PC-3 (cell line): ENCODE results near the gene GTPBP3. TPM values are rescaled to one million over a fixed set of nuclear protein-coding genes. Genes with fewer than 3 reads are reported as not detected.
A peak's percentile ranks its signal among the peaks of the same experiment; 100 is the strongest.

Source experiments
- ATAC-seq: fragments of 200-7000 bp; cut with Tn5 transposase; 2 replicates; pipeline ENCODE4 v1.9.1; 2020; ENCODE audit warnings: mild to moderate bottlenecking, moderate library complexity
- BruUV-seq: library from RNA; stranded (reverse); fragments of 400-500 nt; replicated peaks from 2 replicates; lab custom pipeline; 2021; lab: Mats Ljungman, UMichigan
- CTCF ChIA-PET: fragments of 300-600 bp; sonication (Branson Sonifier 250); formaldehyde crosslinking; loops from one replicate; lab custom pipeline; 2022; ENCODE audit warnings: antibody characterized with exemption; lab: Charles Lee
- POLR2A ChIA-PET: fragments of 300-600 bp; sonication (Branson Sonifier 250); formaldehyde crosslinking; loops from one replicate; lab custom pipeline; 2022; ENCODE audit warnings: antibody characterized with exemption; ENCODE audit not compliant: unreplicated experiment; lab: Charles Lee
- DNase-seq: peaks from one replicate; pipeline ENCODE4 v3.0.0-alpha.2; 2015
- H2AFZ ChIP-seq: fragments of 300-600 bp; sonication (generic); 2 replicates; pipeline ENCODE4 v1.6.0; 2016; ENCODE audit warnings: antibody characterized with exemption, low read length
- H3F3A ChIP-seq: fragments of 300-600 bp; sonication (generic); one replicate; pipeline ENCODE4 v1.6.0; 2017; ENCODE audit warnings: antibody characterized with exemption, low read length, control low read depth, mild to moderate bottlenecking; ENCODE audit not compliant: unreplicated experiment
- H3K27ac ChIP-seq: fragments of 300-600 bp; sonication (generic); 2 replicates; pipeline ENCODE4 v1.5.1; 2016; ENCODE audit warnings: mild to moderate bottlenecking, low read length
- H3K27me3 ChIP-seq: fragments of 300-600 bp; sonication (generic); 2 replicates; pipeline ENCODE4 v1.6.1; 2016; ENCODE audit warnings: low read length, mixed read lengths
- H3K36me3 ChIP-seq: fragments of 300-600 bp; sonication (generic); 2 replicates; pipeline ENCODE4 v1.6.1; 2016; ENCODE audit warnings: low read depth, mixed run types, low read length, mixed read lengths
- H3K4me1 ChIP-seq: fragments of 300-600 bp; sonication (generic); 2 replicates; pipeline ENCODE4 v1.5.1; 2016; ENCODE audit warnings: low read length; ENCODE audit not compliant: insufficient read depth
- H3K4me2 ChIP-seq: fragments of 300-600 bp; sonication (generic); 2 replicates; pipeline ENCODE4 v1.6.0; 2016; ENCODE audit warnings: low read length
- H3K4me3 ChIP-seq: fragments of 300-600 bp; sonication (generic); 2 replicates; pipeline ENCODE4 v1.5.1; 2016; ENCODE audit warnings: mild to moderate bottlenecking, low read length, mixed read lengths
- H3K79me2 ChIP-seq: fragments of 300-600 bp; sonication (generic); 2 replicates; pipeline ENCODE4 v1.6.1; 2017; ENCODE audit warnings: low read length, mixed read lengths
- H3K9ac ChIP-seq: fragments of 300-600 bp; sonication (generic); 2 replicates; pipeline ENCODE4 v1.6.0; 2016; ENCODE audit warnings: mild to moderate bottlenecking, low read length
- H3K9me2 ChIP-seq: fragments of 300-600 bp; sonication (generic); replicated peaks from 2 replicates; pipeline ENCODE4 v1.6.1; 2016; ENCODE audit warnings: mixed run types, low read length, mixed read lengths
- H3K9me3 ChIP-seq: fragments of 300-600 bp; sonication (generic); 2 replicates; pipeline ENCODE4 v1.6.1; 2016; ENCODE audit warnings: low read length, mixed read lengths
- H4K20me1 ChIP-seq: fragments of 300-600 bp; sonication (generic); 2 replicates; pipeline ENCODE4 v1.6.1; 2016; ENCODE audit warnings: low read length, mixed read lengths
- CTCF ChIP-seq: fragments of 300-600 bp; sonication (generic); conservative IDR thresholded peaks from 2 replicates; pipeline ENCODE4 v1.5.1; 2017; ENCODE audit warnings: antibody characterized with exemption, low read depth, mild to moderate bottlenecking, low read length
- EZH2 ChIP-seq: fragments of 300-600 bp; sonication (generic); IDR thresholded peaks from one replicate; pipeline ENCODE4 v1.6.1; 2017; ENCODE audit warnings: antibody characterized with exemption, mild to moderate bottlenecking, low read length; ENCODE audit not compliant: unreplicated experiment
- EZH2phosphoT487 ChIP-seq: fragments of 300-600 bp; sonication (generic); IDR thresholded peaks from 2 replicates; pipeline ENCODE4 v1.6.1; 2018; ENCODE audit warnings: mild to moderate bottlenecking, antibody characterized with exemption, low read length, borderline replicate concordance
- intact Hi-C: fragments of 100-400 bp; cut with micrococcal nuclease; formaldehyde crosslinking; loops from 2 replicates; pipeline ENCODE4 v1.9.0; 2023
- total RNA-seq: library from RNA; depleted of rRNA; stranded (reverse); fragments of >200 nt; gene quantifications from 2 replicates; pipeline ENCODE4 v1.2.3, GENCODE V29; 2014

The GTPBP3 gene
- total RNA-seq, 1 experiment from 2014 or later: 86.0 TPM

- no peak overlapping the region for H3K4me2 ChIP-seq
- no peaks in the 10 kb centered on the region for H4K20me1 ChIP-seq
- no peak overlapping the region for H3K9ac ChIP-seq
- no peak overlapping the region for H3K27ac ChIP-seq
- DNase-seq (no peak), ATAC-seq (no peak)
- no peak overlapping the region for H3K4me3 ChIP-seq
- intact Hi-C loops: no loop called here
- H3K4me1 ChIP-seq: peaks cover 6% of the 10 kb centered on the region
- ChIA-PET POLR2A (no interaction called here), CTCF (interaction anchor here (0.5 kb wide), 1 partner anchor 27 kb away, joined by 11 read pairs; no protein-coding TSS in a partner anchor)
- no peaks in the 10 kb centered on the region; the same call in 1 of the 2 replicates for H3K79me2 ChIP-seq
- no peak overlapping the region for H2AFZ ChIP-seq
- TSS peak; percentile 16 for BruUV-seq
- no peaks in the 10 kb centered on the region for H3K9me3 ChIP-seq
- no peaks in the 10 kb centered on the region for H3F3A ChIP-seq
- no peaks in the 10 kb centered on the region for H3K9me2 ChIP-seq
- H3K27me3 ChIP-seq: no peaks in the 10 kb centered on the region
- H3K36me3 ChIP-seq: peaks cover 6% of the 10 kb centered on the region
- no peak for TF ChIP-seq EZH2
- no peak for TF ChIP-seq CTCF
- TF ChIP-seq EZH2phosphoT487: no peak
These were observed 6.9 kb upstream of the GTPBP3 start for GRCh38 chr19:17330262-17331044.

GRCh38 chr19:17331045-17331558 is 6.3 kb upstream of the GTPBP3 start:
- TF ChIP-seq CTCF: no peak
- TF ChIP-seq EZH2phosphoT487: no peak
- TF ChIP-seq EZH2: no peak
- H3K4me3 ChIP-seq: no peak overlapping the region
- no peaks in the 10 kb centered on the region; the same call in 1 of the 2 replicates for H3K79me2 ChIP-seq
- ATAC-seq (no peak), DNase-seq (no peak)
- no peaks in the 10 kb centered on the region for H3K27me3 ChIP-seq
- intact Hi-C loops: no loop called here
- no peaks in the 10 kb centered on the region for H3F3A ChIP-seq
- no peak overlapping the region for H3K4me2 ChIP-seq
- H3K9me3 ChIP-seq: no peaks in the 10 kb centered on the region
- no peak overlapping the region for H2AFZ ChIP-seq
- no peak overlapping the region for H3K27ac ChIP-seq
- H4K20me1 ChIP-seq: no peaks in the 10 kb centered on the region
- H3K4me1 ChIP-seq: peaks cover 10% of the 10 kb centered on the region
- BruUV-seq: no TSS peak
- H3K9me2 ChIP-seq: no peaks in the 10 kb centered on the region
- peaks cover 6% of the 10 kb centered on the region for H3K36me3 ChIP-seq
- H3K9ac ChIP-seq: no peak overlapping the region
- CTCF ChIA-PET: no interaction called here
- POLR2A ChIA-PET: no interaction called here

GRCh38 chr19:17332360-17332676 is 5.0 kb upstream of the GTPBP3 start:
- Histone ChIP-seq H3K36me3 (peaks cover 6% of the 10 kb centered on the region), H3K79me2 (no peaks in the 10 kb centered on the region; the same call in 1 of the 2 replicates), H4K20me1 (no peaks in the 10 kb centered on the region), H2AFZ (no peak overlapping the region), H3K27ac (no peak overlapping the region), H3F3A (no peaks in the 10 kb centered on the region), H3K9me3 (no peaks in the 10 kb centered on the region), H3K4me3 (no peak overlapping the region), H3K9me2 (no peaks in the 10 kb centered on the region), H3K4me1 (peaks cover 10% of the 10 kb centered on the region), H3K27me3 (no peaks in the 10 kb centered on the region), H3K9ac (no peak overlapping the region), H3K4me2 (no peak overlapping the region)
- no peak for ATAC-seq
- intact Hi-C loops: no loop called here
- ChIA-PET POLR2A (interaction anchor here (2.0 kb wide), 1 partner anchor 23 kb away, joined by 11 read pairs; the partner anchor contains the start of gene DDA1), CTCF (no interaction called here)
- no peak for TF ChIP-seq CTCF
- no peak for TF ChIP-seq EZH2
- no TSS peak for BruUV-seq
- no peak for DNase-seq
